ENCODE results near the gene CHFR. TPM values are rescaled to one million over a fixed set of nuclear protein-coding genes. Genes with fewer than 3 reads are reported as not detected.
"Not testable (repeated sequence)": the region's sequence is repeated elsewhere in the genome, so short reads cannot be mapped to it uniquely, and the experiment has no call there.

The CHFR gene
- total and polyA plus RNA-seq, 2 of the 4 experiments (the other 2 are of a cell fraction) = 13.4 to 35.3 TPM

- dilution Hi-C loops (cut with HindIII; ENCODE audit: low sequenced_read_pairs, unreplicated experiment); H2AK9ac ChIP-seq (replicated peaks; ENCODE audit: low read depth, low read length, poor library complexity); ATAC-seq (ENCODE audit: low read depth); H4K91ac ChIP-seq (ENCODE audit: insufficient read depth, low read depth, low read length); intact Hi-C loops (cut with micrococcal nuclease); H2BK15ac ChIP-seq (ENCODE audit: low read depth, low read length); POLR2A ChIA-PET (ENCODE audit: unreplicated experiment); H3K9ac ChIP-seq (ENCODE audit: low read depth, low read length); H4K8ac ChIP-seq (ENCODE audit: low read depth in 2 of 2, low read length in 2 of 2); H2BK120ac ChIP-seq (ENCODE audit: low read depth, low read length); H3K56ac ChIP-seq (ENCODE audit: extremely low read depth, insufficient read depth, low read length); BruUV-seq (replicated peaks); H4K5ac ChIP-seq (ENCODE audit: low read depth, low read length); H3K27me3 ChIP-seq (ENCODE audit: control insufficient read depth, insufficient read depth, low read length); H3K4me2 ChIP-seq (ENCODE audit: low read depth, low read length); H3K23ac ChIP-seq (ENCODE audit: low read depth, low read length); H2BK5ac ChIP-seq (ENCODE audit: low read depth, low read length, poor library complexity, severe bottlenecking); H2BK20ac ChIP-seq (ENCODE audit: low read depth, low read length); H3K9me3 ChIP-seq (ENCODE audit: control insufficient read depth, insufficient read depth, low read length); in situ Hi-C loops (cut with MboI; ENCODE audit: low sequenced_read_pairs); H2AK5ac ChIP-seq (ENCODE audit: low read depth, low read length); H3K4me1 ChIP-seq (ENCODE audit: control insufficient read depth, insufficient read depth, low read length); H3K27ac ChIP-seq (ENCODE audit: insufficient read depth, low read length); H3K4ac ChIP-seq (ENCODE audit: low read depth, low read length); H3K18ac ChIP-seq (ENCODE audit: low read depth, low read length); H3K4me3 ChIP-seq (ENCODE audit: insufficient read depth, low read depth, low read length); H3K14ac ChIP-seq (replicated peaks; ENCODE audit: low read depth, low read length); H2AFZ ChIP-seq (replicated peaks; ENCODE audit: low read length, poor library complexity); CTCF ChIA-PET; DNase-seq: not testable (repeated sequence)
- H3K79me1 ChIP-seq (ENCODE audit: low read depth in 1 of 2, low read length in 2 of 2) = peaks cover 13 to 68% of the 10 kb centered on the region in 2 experiments
- no CpG with 5 or more reads among the region's 13 CpGs for whole genome bisulfite sequencing, 2 experiments (ENCODE audit: extremely low coverage in 2 of 2, insufficient read length in 1 of 2)
- H3K36me3 ChIP-seq (ENCODE audit: control insufficient read depth, insufficient read depth, low read length) = peaks cover 71% of the 10 kb centered on the region
- H3K9me1 ChIP-seq (ENCODE audit: insufficient read depth, low read length) = peaks cover 18% of the 10 kb centered on the region
- H4K20me1 ChIP-seq (ENCODE audit: insufficient read depth, low read length) = peaks cover 91% of the 10 kb centered on the region
- TF ChIP-seq CTCF (conservative IDR thresholded peaks at IDR 0.05; ENCODE audit: low read depth, low read length) = peak; percentile 24; the same call in 1 of the 2 replicates
Measured at GRCh38 chr12:132809391-132809790, 78.0 kb downstream of the CHFR start.
